Measurements from ENCODE around the gene SLC1A4.

DNA sequence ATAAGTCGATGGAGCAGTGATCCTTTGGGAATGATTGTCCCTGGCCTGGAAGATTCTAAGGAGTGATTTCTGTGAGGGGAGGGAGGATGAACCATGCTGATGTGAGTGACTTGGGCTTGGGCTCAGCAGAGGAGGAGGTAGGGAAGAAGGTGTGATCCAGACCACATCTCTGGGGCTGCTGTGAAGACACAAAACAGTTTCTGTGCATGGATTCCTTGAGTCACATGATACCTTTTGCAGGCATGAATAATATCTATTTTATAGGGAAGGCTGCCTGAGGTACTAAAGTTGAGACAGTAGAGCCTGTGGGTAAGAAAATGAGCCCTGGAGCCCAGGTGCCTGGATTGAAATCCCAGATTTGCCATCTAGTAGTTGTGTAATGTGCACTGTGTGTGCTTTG, 29.8 kb downstream of the SLC1A4 start:
- TF ChIP-seq, protein P1, sequence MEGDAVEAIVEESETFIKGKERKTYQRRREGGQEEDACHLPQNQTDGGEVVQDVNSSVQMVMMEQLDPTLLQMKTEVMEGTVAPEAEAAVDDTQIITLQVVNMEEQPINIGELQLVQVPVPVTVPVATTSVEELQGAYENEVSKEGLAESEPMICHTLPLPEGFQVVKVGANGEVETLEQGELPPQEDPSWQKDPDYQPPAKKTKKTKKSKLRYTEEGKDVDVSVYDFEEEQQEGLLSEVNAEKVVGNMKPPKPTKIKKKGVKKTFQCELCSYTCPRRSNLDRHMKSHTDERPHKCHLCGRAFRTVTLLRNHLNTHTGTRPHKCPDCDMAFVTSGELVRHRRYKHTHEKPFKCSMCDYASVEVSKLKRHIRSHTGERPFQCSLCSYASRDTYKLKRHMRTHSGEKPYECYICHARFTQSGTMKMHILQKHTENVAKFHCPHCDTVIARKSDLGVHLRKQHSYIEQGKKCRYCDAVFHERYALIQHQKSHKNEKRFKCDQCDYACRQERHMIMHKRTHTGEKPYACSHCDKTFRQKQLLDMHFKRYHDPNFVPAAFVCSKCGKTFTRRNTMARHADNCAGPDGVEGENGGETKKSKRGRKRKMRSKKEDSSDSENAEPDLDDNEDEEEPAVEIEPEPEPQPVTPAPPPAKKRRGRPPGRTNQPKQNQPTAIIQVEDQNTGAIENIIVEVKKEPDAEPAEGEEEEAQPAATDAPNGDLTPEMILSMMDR (conservative IDR thresholded peaks at IDR 0.05; ENCODE audit: low read depth, low read length): no peak
- TF ChIP-seq EZH2 (IDR thresholded peaks at IDR 0.05; ENCODE audit: low read length, unreplicated experiment): no peak
